ENCODE measurements around the gene RFX2. TPM values are rescaled to one million over a fixed set of nuclear protein-coding genes. Genes with fewer than 3 reads are reported as not detected.
A peak's percentile ranks its signal among the peaks of the same experiment; 100 is the strongest.

The RFX2 gene
- total RNA-seq, 1 donor from 2014 or later: 1.2 TPM

DNA sequence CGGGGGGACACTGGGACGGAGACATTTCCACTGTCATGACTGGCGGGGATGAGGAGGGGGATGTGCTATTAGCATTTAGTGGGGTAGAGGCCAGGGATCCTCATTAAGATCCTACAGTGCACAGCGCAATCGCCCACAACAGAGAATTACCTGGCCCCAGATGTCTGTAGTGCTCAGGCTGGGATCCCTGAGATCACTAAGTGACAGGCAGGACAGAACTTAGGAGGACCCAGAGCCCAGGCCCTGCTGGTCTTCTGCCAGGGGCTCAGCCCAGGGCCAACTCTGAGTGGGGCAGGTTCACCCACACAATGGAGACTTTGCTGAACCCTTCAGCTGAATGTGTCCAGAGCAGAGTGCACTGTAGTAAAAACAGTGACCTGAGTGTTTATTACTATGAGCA is 136.9 kb downstream of the RFX2 start:
- DNase-seq (ENCODE audit: low spot score): no peak
- TF ChIP-seq, protein P1, sequence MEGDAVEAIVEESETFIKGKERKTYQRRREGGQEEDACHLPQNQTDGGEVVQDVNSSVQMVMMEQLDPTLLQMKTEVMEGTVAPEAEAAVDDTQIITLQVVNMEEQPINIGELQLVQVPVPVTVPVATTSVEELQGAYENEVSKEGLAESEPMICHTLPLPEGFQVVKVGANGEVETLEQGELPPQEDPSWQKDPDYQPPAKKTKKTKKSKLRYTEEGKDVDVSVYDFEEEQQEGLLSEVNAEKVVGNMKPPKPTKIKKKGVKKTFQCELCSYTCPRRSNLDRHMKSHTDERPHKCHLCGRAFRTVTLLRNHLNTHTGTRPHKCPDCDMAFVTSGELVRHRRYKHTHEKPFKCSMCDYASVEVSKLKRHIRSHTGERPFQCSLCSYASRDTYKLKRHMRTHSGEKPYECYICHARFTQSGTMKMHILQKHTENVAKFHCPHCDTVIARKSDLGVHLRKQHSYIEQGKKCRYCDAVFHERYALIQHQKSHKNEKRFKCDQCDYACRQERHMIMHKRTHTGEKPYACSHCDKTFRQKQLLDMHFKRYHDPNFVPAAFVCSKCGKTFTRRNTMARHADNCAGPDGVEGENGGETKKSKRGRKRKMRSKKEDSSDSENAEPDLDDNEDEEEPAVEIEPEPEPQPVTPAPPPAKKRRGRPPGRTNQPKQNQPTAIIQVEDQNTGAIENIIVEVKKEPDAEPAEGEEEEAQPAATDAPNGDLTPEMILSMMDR (IDR thresholded peaks at IDR 0.05; ENCODE audit: unreplicated experiment): no peak
- H3K36me3 Mint-ChIP-seq (ENCODE audit: low read depth, unreplicated experiment): peaks cover 21% of the 10 kb centered on the region
- H3K27ac Mint-ChIP-seq (ENCODE audit: unreplicated experiment): no peak overlapping the region
- no peak overlapping the region for H3K4me3 Mint-ChIP-seq (ENCODE audit: unreplicated experiment)
- peaks cover 33% of the 10 kb centered on the region for H3K4me1 Mint-ChIP-seq (ENCODE audit: unreplicated experiment)
- peaks cover 12% of the 10 kb centered on the region for H3K27me3 Mint-ChIP-seq (ENCODE audit: unreplicated experiment)
- no peaks in the 10 kb centered on the region for H3K9me3 Mint-ChIP-seq (ENCODE audit: unreplicated experiment)

DNA sequence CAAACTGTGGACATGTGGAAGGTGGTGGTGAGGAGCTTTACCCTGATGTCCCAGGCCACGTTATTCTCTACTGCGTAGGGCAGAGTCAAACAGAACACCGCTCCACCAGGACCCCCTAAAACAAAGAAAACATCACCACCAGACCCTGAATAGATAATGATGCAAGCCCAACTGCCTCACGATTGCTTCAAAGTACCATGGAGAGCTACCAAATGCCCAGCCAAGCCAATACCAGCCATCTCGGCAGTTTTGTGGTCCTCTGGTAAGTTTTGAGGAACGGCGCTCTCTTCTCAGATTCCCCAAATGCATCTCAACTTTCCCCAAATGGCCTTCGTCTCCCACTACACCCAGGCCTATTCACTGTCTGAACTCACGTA is 138.0 kb downstream of the RFX2 start:
- Mint-ChIP-seq H3K4me1 (ENCODE audit: unreplicated experiment) (peaks cover 42% of the 10 kb centered on the region), H3K9me3 (ENCODE audit: unreplicated experiment) (no peaks in the 10 kb centered on the region), H3K4me3 (ENCODE audit: unreplicated experiment) (no peak overlapping the region), H3K36me3 (ENCODE audit: low read depth, unreplicated experiment) (peaks cover 23% of the 10 kb centered on the region), H3K27me3 (ENCODE audit: unreplicated experiment) (peaks cover 12% of the 10 kb centered on the region), H3K27ac (ENCODE audit: unreplicated experiment) (no peak overlapping the region)
- TF ChIP-seq, protein P1 (IDR thresholded peaks at IDR 0.05; ENCODE audit: unreplicated experiment): no peak
- no peak for DNase-seq (ENCODE audit: low spot score)

DNA sequence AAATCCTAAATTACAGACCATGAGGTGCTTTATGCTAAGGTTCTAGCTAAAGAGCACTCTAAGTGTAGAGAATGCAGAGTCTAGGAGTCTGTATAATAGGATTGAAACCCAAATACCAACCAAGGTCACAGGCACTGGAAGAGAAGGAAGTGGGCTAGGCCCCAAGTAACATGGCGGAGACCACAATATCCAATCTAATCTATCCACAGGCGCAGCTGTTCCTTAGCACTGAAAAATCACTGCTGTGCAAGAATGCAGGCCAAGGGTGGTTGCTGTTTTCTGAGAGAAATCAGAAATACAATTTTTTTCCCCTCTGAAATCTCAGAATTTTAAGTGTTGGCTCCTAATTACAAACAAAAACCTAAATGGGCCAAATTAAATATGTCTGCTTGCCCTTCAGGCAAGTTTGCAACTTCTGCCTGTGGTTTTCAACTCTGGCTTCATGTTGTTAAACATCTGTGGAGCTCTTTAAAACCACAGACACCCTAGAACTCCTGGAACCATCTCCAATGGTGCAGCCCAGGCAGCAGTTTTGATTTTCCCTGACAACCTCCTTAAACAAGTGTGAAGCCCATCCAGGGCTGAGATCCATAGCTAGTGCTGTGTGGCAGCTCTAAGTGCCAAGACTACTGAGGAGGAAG is 138.5 kb downstream of the RFX2 start:
- no peak overlapping the region for H3K4me3 Mint-ChIP-seq (ENCODE audit: unreplicated experiment)
- no peak overlapping the region for H3K27ac Mint-ChIP-seq (ENCODE audit: unreplicated experiment)
- TF ChIP-seq, protein P1 (IDR thresholded peaks at IDR 0.05; ENCODE audit: unreplicated experiment): no peak
- no peak for DNase-seq (ENCODE audit: low spot score)
- H3K36me3 Mint-ChIP-seq (ENCODE audit: low read depth, unreplicated experiment): peaks cover 22% of the 10 kb centered on the region
- peaks cover 8% of the 10 kb centered on the region for H3K27me3 Mint-ChIP-seq (ENCODE audit: unreplicated experiment)
- H3K4me1 Mint-ChIP-seq (ENCODE audit: unreplicated experiment): peaks cover 42% of the 10 kb centered on the region
- no peaks in the 10 kb centered on the region for H3K9me3 Mint-ChIP-seq (ENCODE audit: unreplicated experiment)

DNA sequence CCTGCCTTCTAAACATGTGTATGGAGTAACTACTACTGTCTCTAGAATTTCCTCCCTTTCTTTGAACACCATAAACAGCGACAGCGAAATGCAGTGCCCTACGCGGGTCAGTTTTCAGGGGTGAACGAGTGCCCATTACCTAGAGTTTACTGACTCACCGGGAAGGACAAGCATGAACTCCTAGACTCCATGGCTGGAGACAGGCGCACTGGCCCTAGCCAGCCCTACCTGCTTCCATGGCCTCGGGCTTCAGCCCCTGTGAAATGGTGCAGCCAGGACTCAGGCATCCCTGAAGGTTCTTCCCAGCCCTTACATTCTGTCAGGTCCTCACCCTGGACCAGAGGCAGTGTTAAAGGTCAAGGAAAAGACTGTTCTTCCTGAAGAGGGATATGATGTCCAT is 140.8 kb downstream of the RFX2 start:
- H3K4me1 Mint-ChIP-seq (ENCODE audit: unreplicated experiment): peaks cover 49% of the 10 kb centered on the region
- H3K9me3 Mint-ChIP-seq (ENCODE audit: unreplicated experiment): no peaks in the 10 kb centered on the region
- peaks cover 10% of the 10 kb centered on the region for H3K36me3 Mint-ChIP-seq (ENCODE audit: low read depth, unreplicated experiment)
- H3K27ac Mint-ChIP-seq (ENCODE audit: unreplicated experiment): peak overlapping the region; percentile 42
- no peak for DNase-seq (ENCODE audit: low spot score)
- no peak overlapping the region for H3K4me3 Mint-ChIP-seq (ENCODE audit: unreplicated experiment)
- TF ChIP-seq, protein P1 (IDR thresholded peaks at IDR 0.05; ENCODE audit: unreplicated experiment): no peak
- H3K27me3 Mint-ChIP-seq (ENCODE audit: unreplicated experiment): peaks cover 9% of the 10 kb centered on the region

DNA sequence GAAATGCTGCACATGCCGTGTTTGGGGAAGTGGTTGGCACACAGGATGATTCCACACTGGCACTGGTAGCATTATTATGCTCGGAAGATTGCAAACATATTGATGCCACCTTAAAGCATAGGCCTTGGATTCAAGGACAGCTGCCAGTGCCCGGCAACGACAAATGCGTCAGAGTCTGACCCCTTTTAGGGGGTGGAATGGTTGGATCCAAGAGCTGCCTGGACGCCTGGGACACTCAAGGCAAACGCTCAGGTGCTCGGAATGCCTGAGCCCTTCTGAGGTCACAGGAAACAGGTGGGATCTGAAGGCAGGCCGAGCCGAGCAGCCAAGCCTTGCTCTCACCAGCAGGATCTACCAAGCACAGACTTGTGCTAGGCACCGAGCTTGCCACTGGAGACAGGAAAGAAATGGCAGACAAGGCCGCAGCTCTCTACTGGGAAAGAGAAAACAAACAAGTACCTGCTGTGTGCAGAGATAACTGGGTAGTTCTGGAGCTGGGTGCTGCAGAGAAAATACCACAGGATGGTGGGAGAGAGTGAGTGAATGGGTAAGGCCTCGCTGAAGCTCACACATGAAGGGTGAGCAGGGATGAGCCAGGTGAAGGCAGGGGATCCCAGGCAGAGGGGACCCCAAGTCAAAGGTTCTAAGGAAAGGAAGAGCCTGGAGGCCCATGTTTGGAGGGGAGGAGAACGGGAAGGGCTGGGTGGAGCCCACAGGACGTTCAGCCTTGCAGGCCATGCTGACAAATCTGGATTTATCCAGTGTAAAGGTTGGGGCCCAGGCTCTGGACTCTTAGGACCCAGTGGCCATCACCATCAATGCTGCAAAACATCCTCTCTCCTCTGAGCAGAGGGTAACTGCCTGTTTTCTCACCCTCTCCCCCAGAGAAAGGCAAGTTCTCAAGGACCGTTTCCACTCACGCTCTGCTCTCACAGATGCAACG is 141.6 kb downstream of the RFX2 start:
- H3K27me3 Mint-ChIP-seq (ENCODE audit: unreplicated experiment): peaks cover 11% of the 10 kb centered on the region
- TF ChIP-seq, protein P1 (IDR thresholded peaks at IDR 0.05; ENCODE audit: unreplicated experiment): no peak
- H3K36me3 Mint-ChIP-seq (ENCODE audit: low read depth, unreplicated experiment): peaks cover 5% of the 10 kb centered on the region
- H3K27ac Mint-ChIP-seq (ENCODE audit: unreplicated experiment): peak overlapping the region; percentile 95
- peaks cover 55% of the 10 kb centered on the region for H3K4me1 Mint-ChIP-seq (ENCODE audit: unreplicated experiment)
- peak overlapping the region; percentile 47 for H3K4me3 Mint-ChIP-seq (ENCODE audit: unreplicated experiment)
- H3K9me3 Mint-ChIP-seq (ENCODE audit: unreplicated experiment): no peaks in the 10 kb centered on the region
- peak; percentile 19 for DNase-seq (ENCODE audit: low spot score)
